ENCODE data around the gene ATF6. TPM values are rescaled to one million over a fixed set of nuclear protein-coding genes. Genes with fewer than 3 reads are reported as not detected.

Gene ATF6
- total RNA-seq, 1 experiment from 2014 or later: 56.3 TPM

DNA sequence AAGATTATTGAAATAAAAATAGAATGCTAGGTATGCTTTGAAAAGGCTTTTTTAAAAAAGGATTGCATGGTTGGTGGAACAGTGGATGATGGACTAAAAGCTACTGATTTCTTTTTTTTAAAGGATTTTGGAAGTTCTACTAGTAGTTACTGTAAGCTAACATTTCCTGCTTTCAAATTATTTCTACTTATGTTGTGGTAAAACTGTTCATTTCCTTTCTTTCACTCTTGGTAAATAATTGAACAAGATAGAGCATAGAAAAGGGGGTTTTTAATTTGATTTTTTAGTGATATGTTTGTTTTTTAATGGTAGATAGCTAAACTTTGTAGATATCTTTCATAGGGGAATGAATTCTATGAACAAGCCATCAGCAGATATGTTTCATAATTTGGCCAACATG lies 153.1 kb downstream of the ATF6 start:
- intact Hi-C loops (cut with micrococcal nuclease): no loop called here
- Mint-ChIP-seq H3K9me3 (ENCODE audit: unreplicated experiment) (no peaks in the 10 kb centered on the region), H3K36me3 (ENCODE audit: insufficient read depth, unreplicated experiment) (no peaks in the 10 kb centered on the region), H3K27me3 (ENCODE audit: insufficient read depth, unreplicated experiment) (no peaks in the 10 kb centered on the region), H3K27ac (ENCODE audit: low read depth, unreplicated experiment) (no peak overlapping the region), H3K4me1 (ENCODE audit: insufficient read depth, unreplicated experiment) (peaks cover 14% of the 10 kb centered on the region), H3K4me3 (ENCODE audit: unreplicated experiment) (no peak overlapping the region)
- POLR2A ChIA-PET: interaction anchor here (1.1 kb wide), 1 partner anchor 11 kb away, joined by 3 read pairs; no protein-coding TSS in a partner anchor
- CTCF ChIA-PET: interaction anchor here (1.0 to 1.3 kb wide), 2 partner anchors 14 to 137 kb away, joined by 3 to 6 read pairs; no protein-coding TSS in a partner anchor
- no peak for DNase-seq (ENCODE audit: unreplicated experiment)
- BruUV-seq (replicated peaks): no TSS peak
- TF ChIP-seq, protein P1, sequence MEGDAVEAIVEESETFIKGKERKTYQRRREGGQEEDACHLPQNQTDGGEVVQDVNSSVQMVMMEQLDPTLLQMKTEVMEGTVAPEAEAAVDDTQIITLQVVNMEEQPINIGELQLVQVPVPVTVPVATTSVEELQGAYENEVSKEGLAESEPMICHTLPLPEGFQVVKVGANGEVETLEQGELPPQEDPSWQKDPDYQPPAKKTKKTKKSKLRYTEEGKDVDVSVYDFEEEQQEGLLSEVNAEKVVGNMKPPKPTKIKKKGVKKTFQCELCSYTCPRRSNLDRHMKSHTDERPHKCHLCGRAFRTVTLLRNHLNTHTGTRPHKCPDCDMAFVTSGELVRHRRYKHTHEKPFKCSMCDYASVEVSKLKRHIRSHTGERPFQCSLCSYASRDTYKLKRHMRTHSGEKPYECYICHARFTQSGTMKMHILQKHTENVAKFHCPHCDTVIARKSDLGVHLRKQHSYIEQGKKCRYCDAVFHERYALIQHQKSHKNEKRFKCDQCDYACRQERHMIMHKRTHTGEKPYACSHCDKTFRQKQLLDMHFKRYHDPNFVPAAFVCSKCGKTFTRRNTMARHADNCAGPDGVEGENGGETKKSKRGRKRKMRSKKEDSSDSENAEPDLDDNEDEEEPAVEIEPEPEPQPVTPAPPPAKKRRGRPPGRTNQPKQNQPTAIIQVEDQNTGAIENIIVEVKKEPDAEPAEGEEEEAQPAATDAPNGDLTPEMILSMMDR (IDR thresholded peaks at IDR 0.05; ENCODE audit: unreplicated experiment): no peak

DNA sequence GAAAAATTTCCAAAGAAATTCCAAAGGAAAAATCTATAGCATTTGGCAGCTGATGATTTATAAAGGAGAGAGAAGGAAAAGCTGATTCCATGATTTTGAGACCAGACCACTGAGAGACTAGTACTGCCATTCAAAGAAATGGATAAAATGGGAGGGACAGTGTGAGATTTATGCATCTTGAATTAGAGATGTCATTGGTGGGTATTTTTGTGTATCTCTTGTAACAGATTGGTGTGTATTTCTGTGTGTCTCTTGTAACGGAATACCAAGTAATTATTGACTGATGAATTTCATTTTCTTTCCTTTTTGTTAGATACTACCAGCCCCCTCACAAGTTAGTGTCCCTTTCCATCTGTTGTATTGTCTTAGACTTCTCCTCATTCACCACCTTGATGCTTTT lies 155.4 kb downstream of the ATF6 start:
- BruUV-seq (replicated peaks): no TSS peak

DNA sequence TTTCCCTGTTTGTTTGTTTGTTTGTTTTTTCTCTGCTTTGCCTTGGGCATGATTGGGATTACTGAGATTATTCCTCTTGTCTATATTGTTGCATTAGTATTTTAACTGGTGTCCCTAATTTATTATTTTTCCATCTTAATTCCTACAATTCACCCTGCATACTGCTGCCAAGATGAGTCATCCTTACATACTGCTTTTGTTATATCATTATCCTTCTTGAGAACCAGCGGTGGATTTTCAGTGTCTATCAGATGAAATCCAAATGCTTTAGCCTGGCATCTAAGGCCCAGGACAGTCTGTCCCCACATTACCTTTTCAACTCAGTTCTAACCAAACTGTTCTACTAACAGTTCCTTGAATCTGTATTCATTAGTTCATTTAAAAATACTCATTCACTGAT lies 155.9 kb downstream of the ATF6 start:
- Mint-ChIP-seq H3K27ac (ENCODE audit: low read depth, unreplicated experiment) (no peak overlapping the region), H3K27me3 (ENCODE audit: insufficient read depth, unreplicated experiment) (no peaks in the 10 kb centered on the region), H3K9me3 (ENCODE audit: unreplicated experiment) (no peaks in the 10 kb centered on the region), H3K4me3 (ENCODE audit: unreplicated experiment) (no peak overlapping the region), H3K4me1 (ENCODE audit: insufficient read depth, unreplicated experiment) (peaks cover 14% of the 10 kb centered on the region), H3K36me3 (ENCODE audit: insufficient read depth, unreplicated experiment) (no peaks in the 10 kb centered on the region)
- BruUV-seq (replicated peaks): no TSS peak
- ChIA-PET CTCF (interaction anchor here (1.4 kb wide), 1 partner anchor 16 kb away, joined by 8 read pairs; no protein-coding TSS in a partner anchor), POLR2A (interaction anchor here (0.7 to 1.0 kb wide), 2 partner anchors 15 to 22 kb away, joined by 3 read pairs; no protein-coding TSS in a partner anchor)
- intact Hi-C loops (cut with micrococcal nuclease): no loop called here
- TF ChIP-seq, protein P1 (IDR thresholded peaks at IDR 0.05; ENCODE audit: unreplicated experiment): no peak
- peak; percentile 33 for DNase-seq (ENCODE audit: unreplicated experiment)

More for the DNA sequence above, 155.4 kb downstream of the ATF6 start:
- Mint-ChIP-seq H3K27me3 (ENCODE audit: insufficient read depth, unreplicated experiment) (no peaks in the 10 kb centered on the region), H3K4me1 (ENCODE audit: insufficient read depth, unreplicated experiment) (peaks cover 14% of the 10 kb centered on the region), H3K4me3 (ENCODE audit: unreplicated experiment) (no peak overlapping the region), H3K36me3 (ENCODE audit: insufficient read depth, unreplicated experiment) (no peaks in the 10 kb centered on the region), H3K27ac (ENCODE audit: low read depth, unreplicated experiment) (no peak overlapping the region), H3K9me3 (ENCODE audit: unreplicated experiment) (no peaks in the 10 kb centered on the region)
- intact Hi-C loops (cut with micrococcal nuclease): no loop called here
- CTCF ChIA-PET: interaction anchor here (0.6 to 1.4 kb wide), 3 partner anchors 10 to 32 kb away, joined by 4 to 8 read pairs (median 4); no protein-coding TSS in a partner anchor
- POLR2A ChIA-PET: no interaction called here
- no peak for DNase-seq (ENCODE audit: unreplicated experiment)
- TF ChIP-seq, protein P1 (IDR thresholded peaks at IDR 0.05; ENCODE audit: unreplicated experiment): no peak

DNA sequence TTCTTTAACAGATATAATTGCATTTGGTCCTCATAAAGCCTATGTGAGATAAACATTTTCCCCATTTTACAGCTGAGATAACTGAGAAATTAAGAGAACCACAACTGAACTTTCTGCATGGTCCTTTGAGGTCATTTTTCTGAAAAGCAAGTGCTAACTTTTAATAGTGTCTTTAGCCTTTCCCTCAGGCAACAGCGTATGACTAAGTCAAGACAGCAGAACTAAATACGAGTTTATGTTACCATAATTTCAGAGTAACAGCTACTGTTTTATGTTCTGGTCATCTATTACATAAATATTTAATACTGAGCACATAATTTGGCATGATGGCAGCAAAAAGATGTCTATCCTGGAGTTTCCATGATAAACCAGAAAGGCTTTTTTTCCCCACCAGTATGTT lies 161.9 kb downstream of the ATF6 start:
- H3K4me1 Mint-ChIP-seq (ENCODE audit: insufficient read depth, unreplicated experiment): peaks cover 11% of the 10 kb centered on the region
- no peaks in the 10 kb centered on the region for H3K36me3 Mint-ChIP-seq (ENCODE audit: insufficient read depth, unreplicated experiment)
- POLR2A ChIA-PET: interaction anchor here (1.3 to 1.4 kb wide), 2 partner anchors 12 to 30 kb away, joined by 4 read pairs; no protein-coding TSS in a partner anchor
- BruUV-seq (replicated peaks): no TSS peak
- intact Hi-C loops (cut with micrococcal nuclease): no loop called here
- H3K9me3 Mint-ChIP-seq (ENCODE audit: unreplicated experiment): no peaks in the 10 kb centered on the region
- CTCF ChIA-PET: interaction anchor here (0.6 to 1.2 kb wide), 2 partner anchors 20 to 108 kb away, joined by 3 to 4 read pairs; no protein-coding TSS in a partner anchor
- TF ChIP-seq, protein P1 (IDR thresholded peaks at IDR 0.05; ENCODE audit: unreplicated experiment): no peak
- no peak overlapping the region for H3K27ac Mint-ChIP-seq (ENCODE audit: low read depth, unreplicated experiment)
- no peaks in the 10 kb centered on the region for H3K27me3 Mint-ChIP-seq (ENCODE audit: insufficient read depth, unreplicated experiment)
- no peak overlapping the region for H3K4me3 Mint-ChIP-seq (ENCODE audit: unreplicated experiment)
- DNase-seq (ENCODE audit: unreplicated experiment): no peak
